Glomerular visceral epithelial cell (primary cell): ENCODE data around the gene BEND7.

Experiments used
- DNase-seq: peaks from one replicate; pipeline ENCODE4 v3.0.0-alpha.2; 2016; ENCODE audit errors: extremely low spot score

BEND7 gene

GRCh38 chr10:13520194-13520593 lies 8.6 kb downstream of the BEND7 start:
- DNase-seq = no peak

DNA sequence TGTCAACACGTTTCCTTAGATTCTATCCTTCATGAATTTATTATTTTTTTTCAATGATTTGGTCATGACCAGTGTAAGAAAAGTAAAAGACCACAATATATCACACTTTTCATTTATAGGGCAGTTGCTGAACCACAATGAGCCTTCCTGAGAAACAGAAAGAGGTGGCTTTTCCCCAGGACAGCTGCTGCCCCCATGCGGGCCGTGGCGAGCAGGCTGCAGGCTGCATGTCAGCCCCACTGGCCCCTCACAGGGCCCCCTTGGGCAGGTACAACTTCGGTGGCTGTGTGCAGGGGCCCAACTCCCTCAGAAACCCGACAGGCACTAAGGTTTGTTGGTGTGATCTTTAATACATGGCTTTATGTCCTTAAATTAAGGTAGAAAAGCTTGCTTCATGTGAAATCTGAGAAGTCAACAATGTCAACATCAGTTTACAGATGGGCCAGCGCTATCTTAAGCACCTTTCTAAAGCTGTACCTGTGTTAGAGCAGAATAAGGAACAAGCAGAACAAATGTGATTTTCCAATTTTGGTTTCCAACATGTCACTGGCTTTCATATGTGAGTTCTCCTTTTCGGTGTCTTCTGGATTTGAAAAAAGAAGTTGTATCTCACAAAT lies 10.6 kb downstream of the BEND7 start:
- DNase-seq = no peak

GRCh38 chr10:13517675-13518074 lies 11.1 kb downstream of the BEND7 start:
- no peak for DNase-seq

DNA sequence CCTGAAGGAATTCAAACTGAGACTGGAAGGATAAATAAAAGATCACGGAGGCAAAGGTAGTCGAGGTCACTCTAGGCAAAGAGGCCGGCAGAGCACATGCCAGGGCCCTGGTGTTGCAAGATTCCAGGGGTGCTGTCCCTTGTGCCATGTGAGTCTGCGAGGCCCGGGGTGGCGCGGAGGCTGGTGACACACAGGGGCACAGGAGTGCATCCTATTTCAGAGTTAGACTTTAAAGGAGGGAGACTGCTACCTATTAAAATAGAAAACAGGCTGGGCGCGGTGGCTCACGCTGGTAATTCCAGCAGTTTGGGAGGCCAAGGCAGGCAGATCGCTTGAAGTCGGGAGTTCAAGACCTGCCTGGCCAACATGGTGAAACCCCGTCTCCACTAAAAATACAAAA lies 12.6 kb downstream of the BEND7 start:
- no peak for DNase-seq

DNA sequence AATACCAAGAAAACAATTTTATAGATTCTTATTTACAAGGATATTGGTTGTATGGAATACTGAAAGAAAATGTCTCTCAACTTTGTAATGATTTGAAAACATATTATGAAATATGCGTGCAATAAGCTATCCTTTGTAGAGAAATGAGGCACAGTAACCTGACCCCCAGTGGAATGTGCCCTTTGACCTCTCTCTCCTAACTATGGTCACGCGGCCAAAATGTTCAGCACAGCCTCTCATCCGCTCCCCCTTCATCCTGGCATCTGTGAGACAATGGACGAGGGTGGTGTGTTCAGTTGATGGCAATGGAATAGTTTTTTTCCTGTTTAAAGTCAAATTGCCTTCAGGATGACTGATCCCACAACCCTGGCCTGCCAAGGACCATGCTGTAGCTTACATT lies 13.3 kb downstream of the BEND7 start:
- no peak for DNase-seq

- DNase-seq = no peak
Measured at GRCh38 chr10:13514296-13514695, 14.5 kb downstream of the BEND7 start.

- no peak for DNase-seq
Measured at GRCh38 chr10:13512564-13512963, 16.2 kb downstream of the BEND7 start.

- DNase-seq = no peak
Measured at GRCh38 chr10:13511409-13511808, 17.4 kb downstream of the BEND7 start.

- DNase-seq = no peak
Measured at GRCh38 chr10:13505052-13505680, 23.6 kb downstream of the BEND7 start.

- peak; percentile 84 for DNase-seq
Measured at GRCh38 chr10:13503745-13504463, 24.9 kb downstream of the BEND7 start.

- no peak for DNase-seq
Measured at GRCh38 chr10:13502380-13502779, 26.4 kb downstream of the BEND7 start.

GRCh38 chr10:13500201-13500600 lies 28.6 kb downstream of the BEND7 start:
- no peak for DNase-seq

DNA sequence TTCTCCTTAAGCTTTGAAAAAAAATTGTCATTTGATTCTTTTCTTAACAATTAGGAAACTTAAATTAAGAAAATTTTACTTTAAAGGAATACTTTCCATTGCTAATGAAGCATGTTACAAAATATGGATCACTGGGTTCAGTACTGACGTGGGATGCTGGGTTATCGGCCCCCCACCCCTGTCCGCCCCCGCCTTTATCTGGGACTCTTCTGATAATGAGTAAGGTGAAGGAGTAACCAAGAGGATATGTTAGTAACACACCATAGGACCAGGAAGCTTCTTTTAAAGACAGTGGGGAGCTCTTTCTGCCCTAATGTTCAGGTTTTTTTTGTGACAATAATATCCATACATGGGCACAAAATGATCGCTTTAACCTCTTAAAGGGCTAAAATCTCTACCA lies 29.7 kb downstream of the BEND7 start:
- DNase-seq = no peak

DNA sequence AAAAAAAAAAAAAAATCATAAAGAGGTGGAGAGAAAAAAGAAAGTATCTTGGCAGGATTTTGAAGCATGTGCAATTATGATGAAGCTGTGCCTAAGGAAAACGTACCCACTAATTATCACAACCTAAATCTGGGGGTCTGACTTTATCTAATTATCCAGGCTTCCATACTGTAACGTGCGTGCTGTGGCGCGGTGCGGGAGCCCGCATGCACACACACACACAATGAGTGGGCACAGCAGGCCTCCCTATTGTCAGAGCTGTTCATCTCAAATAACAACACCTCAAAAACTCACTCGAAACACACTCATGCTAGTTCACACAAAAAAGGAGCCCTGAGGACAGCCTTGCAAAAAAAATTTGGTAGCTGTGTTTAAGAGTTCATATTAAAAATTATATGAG lies 31.9 kb downstream of the BEND7 start:
- DNase-seq = no peak

DNA sequence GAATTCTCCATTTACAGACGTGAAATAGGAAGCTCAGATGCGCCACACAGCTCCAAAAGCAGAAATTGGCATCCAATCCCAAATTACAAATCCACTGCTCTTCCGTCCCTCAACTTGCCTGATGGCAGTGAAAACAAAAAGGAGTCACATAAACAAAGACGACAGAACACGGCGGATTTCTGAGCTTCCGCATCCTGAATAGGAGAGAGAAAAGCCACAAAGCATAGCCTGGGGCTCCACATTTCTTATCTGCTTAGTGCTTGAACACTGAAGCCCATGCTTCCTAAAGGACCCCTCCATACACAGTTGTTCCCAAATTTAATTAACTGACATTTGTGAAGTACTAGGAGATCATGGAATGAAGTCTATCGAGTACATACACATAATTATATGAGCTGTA lies 32.6 kb downstream of the BEND7 start:
- DNase-seq = no peak

- no peak for DNase-seq
Measured at GRCh38 chr10:13492493-13493180, 36.2 kb downstream of the BEND7 start.

- no peak for DNase-seq
Measured at GRCh38 chr10:13491747-13492360, 37.0 kb downstream of the BEND7 start.

- no peak for DNase-seq
Measured at GRCh38 chr10:13490503-13490902, 38.3 kb downstream of the BEND7 start.

DNA sequence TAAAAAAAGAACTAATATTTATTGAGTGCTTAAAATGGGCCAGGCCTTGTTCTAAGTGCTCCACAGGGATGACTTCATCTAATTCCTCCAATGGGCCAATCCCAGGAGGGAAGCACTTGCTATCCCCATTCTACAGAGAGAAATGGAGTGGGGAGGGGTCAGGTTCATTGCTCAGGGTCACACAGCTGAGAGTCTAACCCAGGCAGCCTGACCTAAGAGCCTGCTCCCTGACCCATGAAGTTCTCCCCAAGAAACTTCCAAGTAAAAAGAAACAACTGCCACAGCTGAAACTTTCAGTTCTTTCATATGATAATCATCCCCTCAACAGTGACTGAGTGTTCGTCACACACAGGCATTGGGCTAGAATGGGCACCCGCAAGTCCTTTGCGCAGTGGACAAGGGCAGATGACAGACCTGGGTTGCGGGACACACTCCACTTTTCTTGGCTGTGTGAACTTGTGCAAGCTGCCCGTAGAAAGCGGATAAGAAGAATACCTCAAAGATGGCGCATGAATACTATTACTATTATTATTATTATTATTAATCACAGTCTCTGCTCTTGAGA lies 39.7 kb downstream of the BEND7 start:
- no peak for DNase-seq

DNA sequence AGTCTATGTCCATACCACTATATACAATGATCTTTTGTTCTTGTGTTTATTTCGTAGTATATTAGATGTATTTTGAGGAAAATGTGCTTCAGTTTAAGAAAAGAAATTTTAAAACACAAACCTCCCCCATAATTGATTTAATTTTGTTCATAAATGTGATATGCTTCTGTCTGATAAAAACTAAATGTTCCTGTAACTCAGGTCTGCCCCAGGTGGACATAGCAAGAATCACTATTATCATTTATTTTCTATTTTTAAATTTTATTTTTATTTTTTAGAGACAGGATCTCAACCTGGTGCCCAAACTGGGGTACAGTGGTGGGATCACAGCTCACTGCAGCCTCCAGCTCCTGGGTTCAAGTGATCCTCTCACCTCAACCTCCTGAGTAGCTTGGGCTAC lies 43.2 kb downstream of the BEND7 start:
- no peak for DNase-seq

DNA sequence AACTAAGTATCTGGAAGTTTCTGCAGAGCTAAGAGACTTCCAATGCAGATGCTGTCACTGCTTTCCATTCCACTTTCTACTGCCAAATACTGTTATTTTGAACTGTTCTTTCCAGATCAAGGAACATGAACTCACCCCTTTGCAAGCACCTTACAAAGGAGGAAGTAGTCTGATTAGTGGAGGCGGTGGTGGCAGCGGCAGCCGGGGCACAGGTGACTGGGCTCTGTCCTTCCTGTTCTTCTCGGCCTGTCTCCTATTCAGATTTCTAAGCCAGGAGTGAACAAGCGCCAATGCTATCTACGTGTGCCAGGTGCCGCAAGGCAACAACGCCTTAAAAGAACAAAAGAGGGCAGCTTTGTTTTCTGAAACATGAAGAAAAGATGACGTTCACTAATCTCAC lies 44.9 kb downstream of the BEND7 start:
- DNase-seq = no peak

GRCh38 chr10:13483073-13483472 lies 45.7 kb downstream of the BEND7 start:
- DNase-seq = no peak
